ENCODE measurements around the gene RNF212B. TPM values are rescaled to one million over a fixed set of nuclear protein-coding genes. Genes with fewer than 3 reads are reported as not detected.

Gene RNF212B
- total and polyA plus RNA-seq, 2 of the 13 experiments (the other 11 are each of a cell fraction or from before 2014, with no cell fraction given): 0.05 TPM; not detected in 1

GRCh38 chr14:23320584-23321571 lies 83.1 kb downstream of the RNF212B start, which contains the start of gene PABPN1 (continued):
- TF ChIP-seq ZGPAT (CRISPR knock-in tag; IDR thresholded peaks at IDR 0.05) (peak; percentile 100), ZNF337 (CRISPR knock-in tag; IDR thresholded peaks at IDR 0.05; ENCODE audit: borderline replicate concordance, low read depth) (peak; percentile 60; the same call in 1 of the 2 replicates), ELF4 (CRISPR knock-in tag; IDR thresholded peaks at IDR 0.05; ENCODE audit: borderline replicate concordance) (peak; percentile 71; the same call in 1 of the 2 replicates), TOPORS (CRISPR knock-in tag; IDR thresholded peaks at IDR 0.05) (peak; percentile 98), ZNF274 (CRISPR knock-in tag; IDR thresholded peaks at IDR 0.05) (peak; percentile 99), CERS6 (CRISPR knock-in tag; IDR thresholded peaks at IDR 0.05) (no peak), ZSCAN22 (CRISPR knock-in tag; IDR thresholded peaks at IDR 0.05) (peak; percentile 66), MZF1 (CRISPR knock-in tag; IDR thresholded peaks at IDR 0.05; ENCODE audit: borderline replicate concordance) (peak; percentile 85), GPN1 (CRISPR knock-in tag; IDR thresholded peaks at IDR 0.05; ENCODE audit: borderline replicate concordance) (no peak; the same call in 1 of the 2 replicates), PHF8 (CRISPR knock-in tag; IDR thresholded peaks at IDR 0.05) (peak; percentile 85), ZNF670 (CRISPR knock-in tag; IDR thresholded peaks at IDR 0.05; ENCODE audit: borderline replicate concordance) (peak; percentile 98), TFDP2 (CRISPR knock-in tag; IDR thresholded peaks at IDR 0.05) (peak; percentile 95), YEATS4 (CRISPR knock-in tag; IDR thresholded peaks at IDR 0.05; ENCODE audit: borderline replicate concordance) (peak; percentile 96), DDIT3 (CRISPR knock-in tag; IDR thresholded peaks at IDR 0.05) (peak; percentile 13; the same call in 1 of the 2 replicates), MBNL3 (CRISPR knock-in tag; conservative IDR thresholded peaks at IDR 0.05) (peak; percentile 94; the same call in 1 of the 2 replicates), PAXIP1 (CRISPR knock-in tag; conservative IDR thresholded peaks at IDR 0.05) (peak; percentile 92), ZNF256 (CRISPR knock-in tag; conservative IDR thresholded peaks at IDR 0.05) (peak; percentile 83), ATF5 (CRISPR knock-in tag; IDR thresholded peaks at IDR 0.05; ENCODE audit: low read depth) (peak; percentile 86; the same call in 1 of the 2 replicates)

Measured in HepG2 (cell line).